HPDE6-E6E7 (cell line): ENCODE measurements around the gene C2orf80.
"Not testable (repeated sequence)": the region's sequence is repeated elsewhere in the genome, so short reads cannot be mapped to it uniquely, and the experiment has no call there.

ENCODE experiments used
- DNase-seq: peaks from one replicate; pipeline ENCODE4 v3.0.0; 2011; ENCODE audit warnings: missing footprints; ENCODE audit errors: extremely low spot score

C2orf80 gene

DNA sequence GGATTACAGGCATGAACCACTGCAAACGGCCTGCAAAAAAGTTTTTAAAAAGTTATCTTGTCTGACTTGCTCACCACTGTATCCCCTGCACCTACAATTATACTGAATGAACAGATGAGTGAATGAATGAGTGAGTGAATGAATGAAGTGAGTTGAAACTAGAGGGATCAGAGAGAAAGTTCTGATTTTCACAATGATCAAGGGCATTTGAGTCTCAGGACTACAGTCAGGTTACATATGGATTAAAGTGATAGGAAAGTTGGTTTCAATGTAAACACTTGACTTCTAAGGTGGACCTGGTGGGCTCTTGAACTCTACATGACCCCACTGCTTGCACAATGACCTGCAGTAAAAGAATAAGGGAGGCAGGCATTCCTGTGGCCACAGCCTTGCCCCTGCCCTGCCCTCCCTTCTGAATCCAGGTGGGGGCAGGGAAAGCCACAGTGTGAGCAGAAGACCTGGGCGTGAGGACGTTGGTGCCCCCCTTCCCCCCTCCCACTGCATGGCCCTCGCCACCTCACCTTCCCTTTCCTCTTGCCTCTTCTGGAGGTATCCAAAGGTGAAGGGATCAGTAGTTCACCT, 10.7 kb downstream of the C2orf80 start:
- DNase-seq: no peak

DNA sequence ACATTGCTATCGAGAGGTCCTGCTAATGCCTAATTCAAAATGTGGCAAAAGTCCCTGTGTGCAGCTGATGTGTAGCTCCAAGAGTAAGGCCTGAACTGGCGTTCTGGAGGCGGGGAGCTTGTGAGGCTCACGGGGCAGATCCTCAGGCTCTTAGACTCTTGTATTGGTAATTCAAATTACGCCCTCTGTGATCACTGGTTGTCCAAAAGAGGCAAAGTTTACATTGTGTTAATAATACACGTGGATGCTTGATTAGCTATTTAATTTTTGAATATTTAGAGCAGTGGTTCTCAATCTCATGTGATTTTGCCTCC, 14.0 kb downstream of the C2orf80 start:
- DNase-seq: no peak

DNA sequence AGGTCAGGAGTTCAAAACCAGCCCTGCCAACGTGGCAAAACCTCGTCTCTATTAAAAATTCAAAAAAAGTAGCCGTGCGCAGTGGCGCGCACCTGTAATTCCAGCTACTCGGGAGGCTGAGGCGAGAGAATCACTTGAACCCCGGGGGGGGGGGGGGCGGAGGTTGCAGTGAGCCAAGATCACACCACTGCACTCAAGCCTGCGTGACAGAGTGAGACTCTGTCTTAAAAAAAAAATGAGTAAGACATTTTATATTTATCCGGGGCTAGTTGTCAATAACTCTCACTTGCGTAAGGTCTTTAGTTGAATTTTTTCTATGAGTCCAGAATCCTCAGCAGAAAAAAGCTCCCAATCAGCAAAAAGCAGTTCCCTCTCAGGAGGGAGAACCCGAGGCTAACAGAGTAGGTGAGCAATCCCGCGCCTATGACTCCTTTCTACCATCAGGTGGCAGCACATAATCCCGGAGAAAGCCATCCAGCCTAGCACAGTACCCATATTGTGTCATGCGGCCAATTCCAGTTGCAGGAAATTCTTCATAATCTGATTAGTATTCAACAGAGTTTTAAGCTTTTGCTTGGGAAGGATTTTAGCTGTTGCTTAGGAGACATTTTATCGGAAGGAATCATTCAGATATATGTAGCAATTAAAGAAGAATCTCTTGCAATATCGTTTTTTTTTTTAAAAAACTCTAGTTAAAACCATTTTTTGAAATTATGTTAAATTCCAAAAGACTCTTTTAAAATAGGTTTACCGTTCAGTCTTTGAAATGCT, 14.6 kb downstream of the C2orf80 start:
- DNase-seq: peak; percentile 82

DNA sequence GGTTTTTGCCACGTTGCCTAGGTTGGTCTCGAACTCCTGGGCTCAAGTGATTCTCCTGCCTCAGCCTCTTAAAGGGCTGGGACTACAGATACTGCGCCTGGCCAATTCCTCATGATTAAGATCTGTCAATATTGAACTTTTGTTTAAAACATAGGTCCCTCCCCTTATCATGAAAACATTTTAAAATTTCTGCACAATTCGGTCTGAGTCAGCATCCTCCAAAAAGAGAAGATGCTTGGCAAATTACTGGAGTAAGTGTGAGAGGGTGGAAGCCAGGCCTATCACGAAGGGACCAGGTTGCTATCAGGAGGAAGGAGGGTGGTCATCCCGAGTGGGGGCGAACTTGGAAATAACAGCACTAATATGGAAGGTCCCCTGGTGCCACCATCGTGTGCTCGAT, 15.7 kb downstream of the C2orf80 start:
- no peak for DNase-seq

DNA sequence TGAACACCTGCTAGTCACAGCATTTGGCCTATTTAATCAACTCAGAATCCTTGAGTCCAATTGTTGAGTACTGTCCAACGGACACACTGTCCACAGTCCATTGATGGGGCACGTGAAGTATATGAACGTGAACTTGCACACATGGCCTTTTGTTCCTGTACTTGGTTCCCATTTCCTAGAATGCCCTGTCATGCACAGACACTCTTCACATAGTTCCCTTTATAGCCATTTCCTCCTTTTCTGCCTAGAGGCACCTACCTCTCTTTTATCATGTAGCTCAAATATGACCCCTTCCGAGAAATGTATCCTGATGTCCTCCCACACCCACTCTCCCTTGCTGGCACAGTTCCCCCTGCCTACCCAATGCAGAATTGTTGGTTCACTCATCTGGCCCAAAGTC, 17.7 kb downstream of the C2orf80 start:
- DNase-seq: no peak

DNA sequence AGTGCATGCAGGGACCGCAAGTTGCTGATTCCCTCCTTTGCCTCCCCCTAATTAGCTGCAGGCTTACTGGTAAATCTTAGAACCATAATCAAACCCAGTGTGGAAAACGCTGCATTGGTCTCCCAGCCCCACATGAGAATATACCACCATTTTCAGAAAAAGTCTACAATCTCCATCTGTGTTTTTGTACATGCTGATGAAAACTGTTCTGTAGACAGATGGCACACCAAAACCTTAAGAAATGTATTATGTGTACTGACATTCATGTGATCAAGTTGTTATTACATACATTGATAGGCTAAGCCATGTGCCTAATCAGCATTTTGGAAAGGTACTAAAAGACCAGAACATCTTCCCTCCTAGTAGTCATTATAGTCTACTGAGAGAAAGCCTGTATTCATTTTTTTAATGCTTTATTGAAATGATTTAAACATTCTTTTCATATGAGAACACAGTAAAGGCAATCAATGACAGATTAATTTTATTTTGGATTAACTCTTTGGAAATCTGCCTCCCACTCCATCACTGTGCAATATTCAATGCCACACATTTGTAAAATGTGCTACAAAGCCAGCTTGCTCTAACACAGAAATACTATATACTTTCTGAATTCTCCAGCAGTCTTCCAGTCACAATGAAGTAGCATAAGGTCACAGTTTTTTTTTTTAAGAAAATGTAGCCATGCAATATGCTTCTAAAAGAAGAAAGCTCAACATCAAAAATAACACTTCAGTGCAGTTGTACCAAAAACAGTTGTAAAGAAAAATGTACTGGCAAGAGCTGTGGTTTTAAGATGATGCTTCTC, 24.7 kb downstream of the C2orf80 start:
- no peak for DNase-seq

DNA sequence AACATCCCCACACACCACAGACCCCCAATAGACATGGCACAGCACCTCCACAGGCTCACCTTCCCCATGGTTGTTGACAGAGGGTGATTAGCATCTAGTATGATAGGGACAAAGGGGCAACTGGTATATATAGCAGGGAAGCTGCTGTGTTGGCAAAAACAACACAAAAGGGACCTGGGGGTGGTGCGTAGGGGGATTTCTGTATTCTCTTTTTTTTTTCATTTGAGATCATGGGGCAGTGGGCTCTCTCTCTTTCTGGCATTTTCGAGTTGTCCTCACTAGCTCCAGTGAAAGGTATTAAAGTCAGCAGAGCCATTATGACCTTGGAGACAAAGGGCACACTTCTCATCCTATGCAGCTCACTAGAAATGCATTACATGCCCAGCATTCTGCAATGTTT, 26.3 kb downstream of the C2orf80 start, which contains the start of gene CRYGA:
Gene CRYGA, minus strand, starts transcription at position 101 of the 400 bp plus-strand sequence. Its CDS starts 33 bp downstream, at position 68.
- DNase-seq: no peak

DNA sequence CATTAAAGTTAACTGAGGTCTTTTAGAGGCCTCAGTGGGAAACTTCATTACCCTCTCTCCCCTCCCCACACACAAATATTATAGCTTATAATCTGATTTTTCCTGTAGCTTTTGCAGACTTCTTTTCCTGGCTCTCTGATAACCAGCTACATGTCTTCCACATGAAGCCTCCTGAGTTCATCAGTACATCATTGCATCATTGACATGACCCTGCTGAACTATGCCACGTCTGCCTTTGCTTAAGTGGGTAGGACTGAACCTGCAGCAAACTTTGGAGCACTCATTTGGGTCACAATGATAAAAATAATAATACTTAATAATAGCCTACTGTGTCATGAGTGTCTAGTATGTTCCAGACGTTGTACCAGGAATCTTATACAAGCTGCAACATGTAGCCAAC, 33.4 kb downstream of the C2orf80 start:
- no peak for DNase-seq

DNA sequence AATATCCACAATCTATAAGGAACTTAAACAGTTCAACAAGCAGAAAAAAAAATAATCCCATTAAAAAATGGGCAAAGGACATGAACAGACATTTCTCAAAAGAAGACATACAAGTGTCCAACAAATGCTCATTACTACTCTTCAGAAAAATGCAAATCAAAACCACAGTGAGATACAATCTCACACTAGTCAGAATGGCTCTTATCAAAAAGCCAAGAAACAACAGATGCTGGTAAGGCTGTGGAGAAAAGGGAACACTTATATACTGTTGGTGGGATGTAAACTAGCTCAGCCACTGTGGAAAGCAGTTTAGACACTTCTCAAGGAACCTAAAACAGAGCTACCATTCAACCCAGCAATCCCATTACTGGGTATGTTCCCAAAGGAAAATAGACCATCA, 36.7 kb downstream of the C2orf80 start:
- DNase-seq: no peak

DNA sequence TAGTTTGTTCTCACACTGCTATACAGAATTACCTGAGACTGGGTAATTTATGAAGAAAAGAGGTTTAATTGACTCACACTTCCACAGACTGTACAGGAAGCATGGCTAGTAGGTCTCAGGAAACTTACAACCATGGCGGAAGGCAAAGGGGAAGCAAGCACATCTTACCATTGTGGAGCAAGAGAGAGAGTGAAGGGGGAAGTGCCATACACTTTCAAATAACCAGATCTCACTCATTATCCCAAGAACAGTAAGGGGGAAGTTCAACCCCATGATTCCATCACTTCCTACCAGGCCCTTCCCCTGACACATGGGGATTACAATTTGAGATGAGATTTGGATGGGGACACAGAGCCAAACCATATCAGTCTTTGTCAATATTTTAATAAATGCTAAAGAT, 38.9 kb downstream of the C2orf80 start:
- no peak for DNase-seq

DNA sequence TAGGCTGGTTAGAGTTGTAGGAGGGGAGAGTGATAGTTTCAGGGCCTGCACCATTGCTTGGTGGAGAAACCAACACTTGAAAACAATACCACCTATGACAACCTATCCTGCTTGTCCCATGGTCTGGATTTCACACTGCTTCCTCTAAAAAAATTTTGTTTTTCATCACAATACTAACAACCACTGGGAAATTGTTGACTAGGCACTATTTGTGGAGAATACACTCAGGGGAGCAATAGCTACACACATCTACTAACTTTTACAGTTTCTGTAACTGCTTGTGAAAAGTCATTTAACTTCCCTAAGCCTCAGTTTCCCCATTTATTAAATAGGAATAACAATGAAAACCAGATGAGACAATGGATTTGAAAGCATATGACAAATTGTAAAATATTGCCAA, 39.7 kb downstream of the C2orf80 start:
- no peak for DNase-seq

DNA sequence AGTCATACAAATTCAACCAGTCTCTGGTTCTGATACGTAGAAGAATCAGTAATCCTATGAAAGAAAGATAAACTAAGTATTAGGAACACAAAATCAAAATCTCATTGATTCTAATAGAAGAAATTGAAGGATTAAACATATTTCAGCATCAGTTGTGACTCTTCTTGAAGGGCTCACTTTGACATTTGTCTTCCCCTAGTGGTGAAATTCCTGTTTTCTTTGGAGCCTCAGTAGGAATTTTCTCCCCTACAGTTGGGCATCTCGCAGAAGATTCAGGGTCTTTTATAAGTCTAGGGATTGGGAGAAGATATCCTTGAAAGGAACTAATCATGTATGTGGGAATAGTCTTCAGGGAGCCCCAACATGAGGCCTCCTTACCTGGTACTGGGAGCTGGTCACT, 41.0 kb downstream of the C2orf80 start:
- DNase-seq: no peak

DNA sequence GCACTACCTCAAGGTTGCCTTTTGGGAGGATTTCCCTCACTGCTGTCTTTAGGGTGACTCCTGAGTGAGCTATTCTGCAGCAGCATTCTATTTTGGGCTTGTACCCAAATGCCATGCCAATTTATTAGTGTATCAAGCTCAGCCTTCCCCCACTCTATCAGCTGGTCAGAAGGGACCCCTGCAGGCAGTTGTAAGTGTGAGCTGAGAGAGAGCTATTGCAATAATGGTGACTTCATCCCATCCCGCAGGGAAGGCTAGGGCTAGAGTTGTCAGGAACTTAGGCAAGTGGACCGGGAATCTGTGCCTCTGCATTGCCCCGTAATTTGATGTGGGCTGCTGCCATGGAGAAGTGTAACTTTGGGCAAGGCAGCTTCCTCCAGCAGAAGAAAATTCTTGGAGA, 42.1 kb downstream of the C2orf80 start:
- no peak for DNase-seq

DNA sequence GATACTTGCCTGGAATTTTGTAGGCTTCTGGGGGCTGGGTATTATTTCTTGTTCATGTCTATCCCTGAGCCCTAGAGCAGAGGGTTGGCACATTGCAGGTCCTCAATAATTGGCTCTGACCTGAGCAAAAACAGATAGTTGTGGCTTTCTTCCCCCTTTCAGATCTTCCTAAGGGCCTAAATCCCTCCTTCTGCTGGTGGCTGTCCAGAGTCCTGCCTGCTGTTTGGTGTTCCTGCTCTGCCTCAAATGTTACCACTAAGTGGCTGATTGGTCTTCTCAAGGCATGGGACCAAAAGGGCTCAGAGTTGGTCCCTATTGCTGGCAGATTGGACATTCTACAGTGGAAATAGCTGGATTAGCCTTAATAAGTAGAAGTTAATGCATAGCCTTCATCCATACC, 42.8 kb downstream of the C2orf80 start:
- DNase-seq: no peak

DNA sequence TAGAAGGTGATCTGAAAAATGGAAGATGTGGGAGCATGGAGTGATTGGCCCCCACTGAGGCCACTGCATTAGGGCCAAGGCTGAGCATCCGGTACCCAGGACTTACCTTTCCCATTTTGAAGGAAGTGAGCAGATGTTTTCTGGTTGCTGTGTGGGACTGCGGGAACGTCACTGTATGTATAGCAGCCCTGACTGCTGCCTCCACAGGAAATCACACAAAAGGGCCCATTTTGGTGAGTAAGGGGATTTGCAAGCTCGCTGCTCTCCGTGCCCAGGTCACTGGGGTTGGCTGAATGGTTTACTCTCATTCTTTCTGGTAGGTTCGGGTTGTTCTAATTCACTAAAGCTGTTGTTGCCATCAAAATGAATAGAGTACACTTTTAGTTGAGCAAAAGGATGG, 43.8 kb downstream of the C2orf80 start, which contains the start of gene CRYGB:
Gene CRYGB, minus strand, starts transcription at position 153 of the 400 bp plus-strand sequence. Its CDS starts 38 bp downstream, at position 115.
- no peak for DNase-seq

DNA sequence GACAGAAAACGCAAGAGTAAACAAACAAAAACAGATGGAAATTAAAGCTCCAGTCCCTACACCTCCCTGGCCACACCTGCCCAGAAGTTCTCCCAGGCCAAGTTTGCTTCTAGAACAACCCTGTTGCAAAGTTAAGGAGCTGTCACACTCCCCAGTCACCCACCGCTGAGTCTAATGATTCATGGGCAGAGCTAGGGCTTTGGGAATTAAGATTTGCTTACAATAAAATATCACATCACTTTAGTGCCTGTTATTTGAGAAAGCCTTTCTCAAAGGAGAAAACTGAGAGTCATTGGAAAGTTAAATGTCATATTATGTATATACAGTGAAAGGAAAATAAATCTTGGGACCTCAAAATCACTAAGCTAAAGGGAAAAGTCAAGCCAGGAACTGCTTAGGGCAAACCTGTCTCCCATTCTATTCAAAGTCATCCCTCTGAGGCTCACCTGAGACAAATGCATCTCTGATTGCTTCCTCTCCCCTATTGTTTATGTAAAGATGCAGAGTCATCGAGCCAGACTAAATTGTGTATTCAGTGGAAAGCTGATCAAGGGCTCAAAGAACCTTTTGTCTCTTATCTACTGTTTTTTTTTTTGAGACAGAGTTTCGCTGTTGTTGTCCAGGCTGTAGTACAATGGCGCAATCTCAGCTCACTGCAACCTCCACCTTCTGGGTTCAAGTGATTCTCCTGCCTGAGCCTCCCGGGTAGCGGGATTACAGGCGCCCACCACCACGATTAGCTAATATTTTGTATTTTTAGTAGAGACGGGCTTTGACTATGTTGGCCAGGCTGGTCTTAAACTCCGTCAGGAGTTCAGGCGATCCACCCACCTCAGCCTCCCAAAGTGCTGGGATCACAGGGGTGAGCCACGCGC, 46.7 kb downstream of the C2orf80 start:
- DNase-seq: no peak

DNA sequence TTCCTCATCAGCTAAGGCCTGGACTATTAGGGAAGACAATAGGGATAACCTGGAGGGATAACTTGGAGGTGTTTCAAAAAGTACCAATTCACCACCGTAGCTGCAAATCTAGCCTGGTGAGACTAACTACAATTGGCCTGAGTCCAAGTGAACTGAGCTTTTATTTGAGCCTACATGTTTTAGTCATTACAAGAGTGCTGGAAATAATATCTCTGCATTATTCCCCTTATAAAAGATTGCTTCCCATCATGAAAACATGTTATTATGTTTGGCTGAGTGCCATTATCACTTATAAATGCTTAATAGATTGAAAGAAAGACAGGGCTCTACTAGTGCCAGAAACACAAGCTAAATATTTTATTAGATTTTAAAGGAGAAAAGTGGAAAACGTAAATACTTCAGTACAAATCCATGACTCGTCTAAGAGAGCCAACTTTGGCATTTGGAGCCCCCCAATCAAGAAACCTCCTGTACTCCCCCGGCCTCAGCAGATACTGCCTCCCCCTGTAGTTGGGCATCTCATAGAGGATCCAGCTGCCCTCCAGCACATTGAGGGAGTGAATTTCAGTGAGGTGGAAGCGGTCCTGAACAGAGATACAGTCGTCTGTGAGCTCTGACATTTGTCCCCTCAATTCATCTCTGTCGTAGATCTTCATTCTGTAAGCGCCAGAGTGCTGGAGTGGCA, 47.4 kb downstream of the C2orf80 start:
- DNase-seq: no peak

DNA sequence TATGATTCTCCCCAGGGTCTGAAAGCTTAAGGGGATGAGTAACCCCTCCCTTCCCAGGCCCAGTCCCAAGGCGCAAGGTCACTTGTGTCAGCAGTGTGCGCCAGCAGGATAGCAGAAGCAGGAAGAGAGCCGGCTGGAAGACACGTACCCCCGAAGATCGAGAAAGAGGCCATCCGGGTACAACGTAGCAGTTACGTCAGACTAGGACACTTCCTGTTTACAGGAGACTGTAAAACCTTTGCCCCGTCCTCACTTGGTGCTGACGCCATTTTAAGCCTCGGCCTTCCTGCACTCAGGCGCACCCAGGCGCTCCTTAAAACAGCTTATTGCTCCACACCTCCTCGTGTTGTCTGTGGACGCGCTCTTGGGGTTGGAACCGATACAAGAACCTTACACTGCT, 50.4 kb downstream of the C2orf80 start:
- no peak for DNase-seq

DNA sequence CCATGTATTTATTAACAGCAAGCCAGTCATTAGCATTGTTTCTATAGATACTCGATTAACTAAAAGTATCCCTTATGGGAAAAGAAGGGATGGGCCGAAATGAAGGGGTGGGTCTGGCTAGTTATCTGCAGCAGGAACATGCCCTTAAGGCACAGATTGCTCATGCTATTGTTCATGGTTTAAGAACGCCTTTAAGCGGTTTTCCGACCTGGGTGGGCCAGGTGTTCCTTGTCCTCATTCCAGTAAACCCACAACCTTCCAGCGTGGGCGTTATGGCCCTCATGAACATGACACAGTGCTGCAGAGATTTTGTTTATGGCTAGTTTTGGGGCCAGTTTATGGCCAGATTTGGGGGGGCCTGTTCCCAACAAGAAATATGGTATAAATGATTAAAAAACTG, 51.5 kb downstream of the C2orf80 start:
- DNase-seq: not testable (repeated sequence)

DNA sequence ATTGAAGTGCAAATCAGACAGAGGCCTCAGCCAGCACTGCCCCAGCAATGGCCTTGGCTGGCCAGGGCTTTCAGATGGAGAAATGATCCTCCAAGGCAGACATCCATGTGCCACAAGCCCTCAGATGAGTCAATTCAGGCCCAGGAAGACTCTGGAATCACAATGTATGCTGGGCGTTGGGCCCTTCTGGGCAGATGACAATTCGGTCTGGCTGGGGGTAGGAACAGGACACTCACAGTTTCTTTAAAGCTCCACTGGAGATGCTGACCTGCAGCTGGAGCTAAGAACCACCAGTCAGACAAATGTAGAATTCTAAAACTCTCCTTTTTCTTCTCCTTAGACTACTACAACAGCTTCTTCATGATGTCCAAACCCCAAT, 53.1 kb downstream of the C2orf80 start:
- DNase-seq: no peak
